Type B pancreatic cell (in vitro differentiated cells): Measurements from ENCODE around the gene FAM3D. TPM values are rescaled to one million over a fixed set of nuclear protein-coding genes. Genes with fewer than 3 reads are reported as not detected.
"Not testable (repeated sequence)": the region's sequence is repeated elsewhere in the genome, so short reads cannot be mapped to it uniquely, and the experiment has no call there.

Source experiments
- DNase-seq: peaks from one replicate; pipeline ENCODE4 v3.0.0; 2021; ENCODE audit warnings: mixed read lengths; ENCODE audit not compliant: unreplicated experiment; ENCODE audit errors: extremely low spot score
- H3K27ac Mint-ChIP-seq: 2 replicates; pipeline ENCODE4 v1.8.0; 2021; ENCODE audit warnings: mild to moderate bottlenecking, mixed read lengths
- H3K27me3 Mint-ChIP-seq: 2 replicates; pipeline ENCODE4 v1.8.0; 2021; ENCODE audit warnings: mixed read lengths
- H3K36me3 Mint-ChIP-seq: 2 replicates; pipeline ENCODE4 v1.8.0; 2021; ENCODE audit warnings: mixed read lengths
- H3K4me1 Mint-ChIP-seq: one replicate; pipeline ENCODE4 v1.8.0; 2021; ENCODE audit warnings: mixed read lengths; ENCODE audit not compliant: unreplicated experiment
- H3K4me3 Mint-ChIP-seq: 2 replicates; pipeline ENCODE4 v1.8.0; 2021; ENCODE audit warnings: mild to moderate bottlenecking, mixed read lengths
- H3K9me3 Mint-ChIP-seq: 2 replicates; pipeline ENCODE4 v1.8.0; 2021; ENCODE audit warnings: mixed read lengths
- total RNA-seq: library from RNA; stranded (reverse); gene quantifications from 2 replicates; pipeline ENCODE4 v1.2.1, GENCODE V29; 2021; ENCODE audit warnings: low replicate concordance
- TF ChIP-seq, protein P1 (sequence below): fragments of 200-600 bp; sonication (generic); conservative IDR thresholded peaks from 2 replicates; pipeline ENCODE4 v1.5.0; 2021; ENCODE audit warnings: antibody characterized with exemption, mild to moderate bottlenecking

Gene FAM3D
- total RNA-seq, 1 donor from 2014 or later = 7.6 TPM

DNA sequence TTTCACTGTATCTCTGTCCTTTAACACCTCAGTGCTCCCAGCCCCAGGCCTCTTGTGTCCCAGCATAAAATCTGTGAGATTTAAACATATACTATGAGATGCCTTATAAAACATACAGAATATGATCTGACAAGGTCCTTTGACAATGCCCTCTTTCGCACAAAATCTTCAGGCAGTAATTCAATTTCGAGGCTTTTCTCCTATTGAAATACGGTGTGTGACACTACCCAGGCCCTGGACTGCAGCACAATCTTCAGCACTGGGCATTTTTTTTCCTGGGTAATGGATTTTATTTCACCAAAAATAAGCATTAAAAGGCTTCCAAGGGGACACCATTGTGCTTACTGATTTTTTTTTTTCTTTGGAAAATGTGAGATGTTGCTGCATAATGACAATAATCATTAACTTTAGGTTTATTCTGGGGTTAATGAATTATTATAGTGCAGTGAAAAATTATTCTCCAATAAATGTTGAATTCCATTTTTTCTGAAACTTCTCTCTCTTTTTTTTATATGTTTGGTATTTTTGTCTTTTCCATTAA is 40.9 kb upstream of the FAM3D start:
- no peaks in the 10 kb centered on the region for H3K36me3 Mint-ChIP-seq
- no peaks in the 10 kb centered on the region for H3K4me1 Mint-ChIP-seq
- no peaks in the 10 kb centered on the region for H3K9me3 Mint-ChIP-seq
- no peaks in the 10 kb centered on the region for H3K27me3 Mint-ChIP-seq
- no peak for DNase-seq
- no peak overlapping the region for H3K27ac Mint-ChIP-seq
- no peak overlapping the region for H3K4me3 Mint-ChIP-seq
- TF ChIP-seq, protein P1, sequence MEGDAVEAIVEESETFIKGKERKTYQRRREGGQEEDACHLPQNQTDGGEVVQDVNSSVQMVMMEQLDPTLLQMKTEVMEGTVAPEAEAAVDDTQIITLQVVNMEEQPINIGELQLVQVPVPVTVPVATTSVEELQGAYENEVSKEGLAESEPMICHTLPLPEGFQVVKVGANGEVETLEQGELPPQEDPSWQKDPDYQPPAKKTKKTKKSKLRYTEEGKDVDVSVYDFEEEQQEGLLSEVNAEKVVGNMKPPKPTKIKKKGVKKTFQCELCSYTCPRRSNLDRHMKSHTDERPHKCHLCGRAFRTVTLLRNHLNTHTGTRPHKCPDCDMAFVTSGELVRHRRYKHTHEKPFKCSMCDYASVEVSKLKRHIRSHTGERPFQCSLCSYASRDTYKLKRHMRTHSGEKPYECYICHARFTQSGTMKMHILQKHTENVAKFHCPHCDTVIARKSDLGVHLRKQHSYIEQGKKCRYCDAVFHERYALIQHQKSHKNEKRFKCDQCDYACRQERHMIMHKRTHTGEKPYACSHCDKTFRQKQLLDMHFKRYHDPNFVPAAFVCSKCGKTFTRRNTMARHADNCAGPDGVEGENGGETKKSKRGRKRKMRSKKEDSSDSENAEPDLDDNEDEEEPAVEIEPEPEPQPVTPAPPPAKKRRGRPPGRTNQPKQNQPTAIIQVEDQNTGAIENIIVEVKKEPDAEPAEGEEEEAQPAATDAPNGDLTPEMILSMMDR = no peak

DNA sequence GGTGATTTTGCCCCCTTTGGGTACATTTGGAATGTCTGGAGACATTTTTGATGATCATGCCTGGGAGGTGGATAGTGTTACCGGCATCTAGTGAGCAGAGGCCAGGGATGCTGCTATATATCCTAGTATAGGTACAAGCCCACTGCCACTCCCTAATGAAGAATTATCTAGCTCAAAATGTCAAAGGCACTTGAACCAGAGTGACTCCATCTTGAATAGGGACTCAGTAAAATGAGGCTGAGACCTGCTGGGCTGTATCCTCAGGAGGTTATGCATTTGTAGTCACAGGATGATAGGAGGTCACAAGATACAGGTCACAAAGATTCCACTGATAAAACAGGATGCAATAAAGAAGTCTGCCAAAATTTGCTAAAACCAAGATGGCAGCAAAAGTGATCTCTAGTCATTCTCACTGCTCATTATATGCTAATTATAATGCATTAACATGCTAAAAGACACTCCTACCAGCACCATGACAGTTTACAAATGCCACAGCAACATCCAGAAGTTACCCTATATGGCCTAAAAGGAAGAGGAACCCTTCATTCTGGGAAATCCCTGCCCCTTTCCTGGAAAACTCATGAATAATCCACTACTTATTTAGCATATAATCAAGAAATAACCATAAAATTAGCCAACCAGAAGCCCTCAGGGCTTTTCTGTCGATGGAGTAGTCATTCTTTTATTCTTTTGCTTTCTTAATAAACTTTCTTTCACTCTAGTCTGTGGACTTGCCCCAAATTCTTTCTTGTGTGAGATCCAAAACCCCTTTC is 40.0 kb upstream of the FAM3D start:
- TF ChIP-seq, protein P1 = no peak
- no peaks in the 10 kb centered on the region for H3K27me3 Mint-ChIP-seq
- no peak overlapping the region for H3K27ac Mint-ChIP-seq

DNA sequence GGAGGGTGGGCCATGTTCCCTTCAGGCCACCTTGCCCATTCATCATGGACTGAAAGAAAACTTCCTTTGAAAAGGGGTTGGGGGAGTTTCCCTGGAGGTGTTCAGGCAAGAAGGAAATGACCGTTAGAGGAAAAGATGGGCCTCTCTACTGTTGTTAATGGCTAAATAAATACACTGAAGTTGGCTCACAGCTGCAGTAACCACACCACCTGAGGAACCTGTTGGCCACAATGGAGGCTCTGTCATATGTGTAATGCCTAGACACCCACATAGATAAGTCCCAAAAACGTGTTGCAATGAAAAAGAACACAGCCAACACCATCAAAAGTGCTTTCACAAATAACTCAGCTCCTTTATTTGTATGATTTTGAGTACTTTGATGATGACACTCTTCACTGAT is 38.2 kb upstream of the FAM3D start:
- Mint-ChIP-seq H3K27ac (no peak overlapping the region), H3K4me3 (no peak overlapping the region), H3K4me1 (no peaks in the 10 kb centered on the region), H3K36me3 (no peaks in the 10 kb centered on the region), H3K27me3 (no peaks in the 10 kb centered on the region), H3K9me3 (no peaks in the 10 kb centered on the region)
- TF ChIP-seq, protein P1 = no peak
- DNase-seq = no peak

More for the DNA sequence above, 40.0 kb upstream of the FAM3D start:
- no peak overlapping the region for H3K4me3 Mint-ChIP-seq
- no peaks in the 10 kb centered on the region for H3K9me3 Mint-ChIP-seq
- H3K4me1 Mint-ChIP-seq = no peaks in the 10 kb centered on the region
- no peaks in the 10 kb centered on the region for H3K36me3 Mint-ChIP-seq
- no peak for DNase-seq

DNA sequence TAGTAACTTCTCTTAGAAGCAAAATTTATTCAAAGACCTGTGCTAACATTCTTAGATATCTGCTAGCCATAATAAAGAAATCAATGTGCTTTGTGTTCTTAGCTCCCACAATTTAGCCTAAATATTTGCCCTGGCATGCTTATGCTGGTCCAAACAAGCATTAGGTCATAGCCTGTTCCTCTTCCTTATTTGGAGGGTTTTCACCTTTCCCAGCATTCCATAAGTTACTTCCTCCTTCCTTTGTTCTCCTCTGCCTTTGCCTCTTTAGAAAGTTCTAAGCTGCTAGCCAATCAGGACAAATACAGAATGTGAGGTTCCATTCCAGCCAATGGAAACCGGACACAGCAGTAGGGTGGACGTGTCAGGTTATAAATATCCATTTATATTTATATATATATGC is 37.7 kb upstream of the FAM3D start:
- not testable (repeated sequence) for H3K4me1 Mint-ChIP-seq, H3K27ac Mint-ChIP-seq, H3K9me3 Mint-ChIP-seq, H3K36me3 Mint-ChIP-seq, H3K4me3 Mint-ChIP-seq, DNase-seq, H3K27me3 Mint-ChIP-seq

DNA sequence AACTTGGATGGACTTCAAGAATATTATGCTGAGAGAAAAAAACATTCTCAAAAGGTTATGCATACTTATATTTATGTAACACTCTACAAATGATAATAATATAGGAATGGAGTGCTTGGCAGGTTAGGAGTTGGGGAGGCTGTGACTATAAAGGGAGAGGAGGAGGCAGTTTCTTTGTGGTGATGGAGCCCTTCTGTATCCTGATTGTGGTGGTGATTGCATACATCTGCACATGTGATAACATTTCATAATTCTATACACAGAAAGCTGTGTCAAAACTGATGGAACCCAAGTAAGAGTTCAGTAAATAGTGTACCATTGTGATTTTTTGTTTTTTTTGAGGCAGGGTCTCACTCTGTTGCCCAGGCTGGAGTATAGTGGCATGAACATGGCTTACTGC is 31.7 kb upstream of the FAM3D start:
- Mint-ChIP-seq H3K27ac (no peak overlapping the region), H3K4me1 (no peaks in the 10 kb centered on the region), H3K4me3 (no peak overlapping the region), H3K36me3 (no peaks in the 10 kb centered on the region), H3K9me3 (peaks cover 6% of the 10 kb centered on the region), H3K27me3 (peaks cover 4% of the 10 kb centered on the region)
- TF ChIP-seq, protein P1 = no peak
- DNase-seq = no peak

DNA sequence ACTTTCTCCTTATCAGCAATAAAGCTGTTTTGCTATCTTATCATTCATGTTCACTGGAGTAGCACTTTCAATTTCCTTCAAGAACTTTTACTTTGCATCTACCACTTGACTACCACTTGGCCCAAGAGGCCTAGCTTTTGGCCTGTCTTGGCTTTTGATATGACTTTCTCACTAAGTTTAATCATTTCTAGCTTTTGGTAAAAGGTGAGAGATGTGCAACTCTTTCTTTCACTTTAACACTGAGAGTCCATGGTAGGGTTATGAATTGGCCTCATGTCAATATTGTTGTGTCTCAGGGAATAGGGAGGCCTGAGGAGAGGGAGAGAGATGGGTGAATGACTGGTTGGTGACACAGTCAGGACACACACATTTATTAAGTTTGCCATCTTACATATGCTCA is 31.0 kb upstream of the FAM3D start:
- no peak for DNase-seq
- Mint-ChIP-seq H3K36me3 (no peaks in the 10 kb centered on the region), H3K27me3 (peaks cover 4% of the 10 kb centered on the region), H3K9me3 (peaks cover 6% of the 10 kb centered on the region), H3K4me1 (no peaks in the 10 kb centered on the region), H3K27ac (no peak overlapping the region), H3K4me3 (no peak overlapping the region)
- TF ChIP-seq, protein P1 = no peak

DNA sequence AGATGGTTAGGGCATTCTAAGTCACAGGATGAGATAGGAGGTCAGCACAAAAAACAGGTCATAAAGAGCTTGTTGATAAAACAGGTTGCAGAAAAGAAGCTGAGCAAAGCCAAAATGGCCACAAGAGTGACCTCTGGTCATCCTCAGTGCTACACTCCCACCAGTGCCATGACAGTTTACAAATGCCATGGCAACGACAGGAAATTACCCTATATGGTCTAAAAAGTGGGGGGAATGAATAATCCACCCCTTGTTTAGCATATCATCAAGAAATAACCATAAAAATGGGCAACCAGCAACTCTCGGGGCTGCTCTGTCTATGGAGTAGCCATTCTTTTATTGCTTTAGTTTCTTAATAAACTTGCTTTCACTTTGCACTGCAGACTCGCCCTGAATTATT is 30.2 kb upstream of the FAM3D start:
- H3K9me3 Mint-ChIP-seq, H3K27ac Mint-ChIP-seq, H3K4me3 Mint-ChIP-seq, H3K4me1 Mint-ChIP-seq, H3K36me3 Mint-ChIP-seq, DNase-seq, H3K27me3 Mint-ChIP-seq: not testable (repeated sequence)
